ENCODE results near the gene SMC6.

Gene SMC6

DNA sequence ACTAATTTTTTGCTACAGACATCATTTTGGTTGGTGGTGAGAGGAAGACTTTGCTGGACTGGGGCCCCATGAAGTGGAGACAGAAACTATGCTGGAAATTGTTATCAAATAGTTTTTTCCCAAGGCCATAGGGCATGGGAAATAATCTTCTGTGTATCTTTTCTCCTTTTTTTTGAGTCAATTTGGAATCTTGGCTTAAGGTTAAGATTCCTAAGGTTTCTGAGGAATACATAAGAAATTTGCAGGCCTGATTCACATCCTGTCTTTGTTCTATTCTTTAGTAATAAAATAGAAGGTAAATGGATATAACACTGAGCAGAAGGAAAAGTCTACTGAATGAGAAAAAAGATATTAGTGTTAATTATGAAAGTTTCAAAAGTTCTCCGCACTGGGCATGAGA is 16.6 kb downstream of the SMC6 start:
- no peak overlapping the region for H3K4me3 ChIP-seq (ENCODE audit: insufficient read length, low read depth)
- TF ChIP-seq YY1 (IDR thresholded peaks at IDR 0.05; ENCODE audit: insufficient read depth, insufficient read length) = no peak
- no peak for TF ChIP-seq ZNF274 (IDR thresholded peaks at IDR 0.05; ENCODE audit: low read depth, low read length)
- TF ChIP-seq SUZ12 (IDR thresholded peaks at IDR 0.05; ENCODE audit: extremely low read depth, insufficient read depth, insufficient read length) = no peak
- no peak overlapping the region for H3K9ac ChIP-seq (ENCODE audit: insufficient read length, low read depth)
- H3K27me3 ChIP-seq (ENCODE audit: insufficient read depth, insufficient read length) = no peaks in the 10 kb centered on the region
- no peaks in the 10 kb centered on the region for H3K9me3 ChIP-seq (ENCODE audit: insufficient read depth, low read length)
- H3K4me1 ChIP-seq (ENCODE audit: insufficient read depth, insufficient read length) = no peaks in the 10 kb centered on the region
- peaks cover 76% of the 10 kb centered on the region for H3K36me3 ChIP-seq (ENCODE audit: insufficient read depth, insufficient read length, low read length)
- DNase-seq (ENCODE audit: low read depth, low spot score) = no peak

DNA sequence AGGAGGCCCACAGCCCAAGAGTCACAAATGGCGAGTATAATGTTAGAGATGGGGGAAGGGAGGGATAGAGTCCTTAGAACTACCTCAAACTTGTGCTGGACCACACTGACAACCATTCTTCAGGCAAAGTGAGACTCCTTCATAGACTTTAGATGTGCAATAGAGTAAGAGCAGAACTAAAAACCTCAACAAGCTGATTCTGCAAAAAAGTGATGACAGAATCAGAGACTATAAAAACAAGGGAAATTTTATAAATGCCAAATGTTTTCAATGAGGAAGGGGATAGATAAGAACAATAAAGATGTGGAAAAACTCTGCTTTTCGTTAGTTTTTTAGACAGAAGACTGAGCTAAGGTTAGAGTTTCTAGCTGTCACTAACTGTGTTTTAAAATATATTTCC is 17.7 kb downstream of the SMC6 start:
- Histone ChIP-seq H3K9ac (ENCODE audit: insufficient read length, low read depth) (no peak overlapping the region), H3K27me3 (ENCODE audit: insufficient read depth, insufficient read length) (no peaks in the 10 kb centered on the region), H3K36me3 (ENCODE audit: insufficient read depth, insufficient read length, low read length) (peaks cover 77% of the 10 kb centered on the region)

DNA sequence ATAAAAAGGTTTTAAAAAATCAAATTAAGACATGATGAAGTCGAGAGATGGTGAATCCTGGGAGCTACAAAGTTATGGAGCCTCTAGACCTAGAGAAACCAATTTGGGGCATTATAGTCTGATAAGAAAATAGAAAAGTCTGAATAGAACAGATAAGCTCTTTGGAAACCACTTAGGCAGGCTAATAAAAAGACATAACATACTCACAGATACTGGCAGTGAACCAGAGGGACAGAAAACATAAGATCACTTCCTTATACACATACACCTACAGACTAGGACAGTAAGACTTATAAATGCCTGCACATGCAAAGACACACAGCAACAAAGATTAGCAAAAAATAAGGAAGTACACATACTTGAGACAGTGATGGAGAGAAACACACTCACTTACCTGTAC is 20.0 kb downstream of the SMC6 start:
- no peaks in the 10 kb centered on the region for H3K4me1 ChIP-seq (ENCODE audit: insufficient read depth, insufficient read length)
- H3K27me3 ChIP-seq (ENCODE audit: insufficient read depth, insufficient read length) = no peaks in the 10 kb centered on the region
- no peak for TF ChIP-seq ZNF274 (IDR thresholded peaks at IDR 0.05; ENCODE audit: low read depth, low read length)
- TF ChIP-seq YY1 (IDR thresholded peaks at IDR 0.05; ENCODE audit: insufficient read depth, insufficient read length) = no peak
- no peak for TF ChIP-seq SUZ12 (IDR thresholded peaks at IDR 0.05; ENCODE audit: extremely low read depth, insufficient read depth, insufficient read length)
- no peaks in the 10 kb centered on the region for H3K9me3 ChIP-seq (ENCODE audit: insufficient read depth, low read length)
- no peak for DNase-seq (ENCODE audit: low read depth, low spot score)
- H3K36me3 ChIP-seq (ENCODE audit: insufficient read depth, insufficient read length, low read length) = peaks cover 82% of the 10 kb centered on the region
- no peak overlapping the region for H3K4me3 ChIP-seq (ENCODE audit: insufficient read length, low read depth)
- no peak overlapping the region for H3K9ac ChIP-seq (ENCODE audit: insufficient read length, low read depth)

More for the DNA sequence above, 17.7 kb downstream of the SMC6 start:
- Histone ChIP-seq H3K9me3 (ENCODE audit: insufficient read depth, low read length) (no peaks in the 10 kb centered on the region), H3K4me1 (ENCODE audit: insufficient read depth, insufficient read length) (no peaks in the 10 kb centered on the region), H3K4me3 (ENCODE audit: insufficient read length, low read depth) (no peak overlapping the region)
- TF ChIP-seq ZNF274 (IDR thresholded peaks at IDR 0.05; ENCODE audit: low read depth, low read length) (no peak), SUZ12 (IDR thresholded peaks at IDR 0.05; ENCODE audit: extremely low read depth, insufficient read depth, insufficient read length) (no peak), YY1 (IDR thresholded peaks at IDR 0.05; ENCODE audit: insufficient read depth, insufficient read length) (no peak)
- DNase-seq (ENCODE audit: low read depth, low spot score) = no peak

DNA sequence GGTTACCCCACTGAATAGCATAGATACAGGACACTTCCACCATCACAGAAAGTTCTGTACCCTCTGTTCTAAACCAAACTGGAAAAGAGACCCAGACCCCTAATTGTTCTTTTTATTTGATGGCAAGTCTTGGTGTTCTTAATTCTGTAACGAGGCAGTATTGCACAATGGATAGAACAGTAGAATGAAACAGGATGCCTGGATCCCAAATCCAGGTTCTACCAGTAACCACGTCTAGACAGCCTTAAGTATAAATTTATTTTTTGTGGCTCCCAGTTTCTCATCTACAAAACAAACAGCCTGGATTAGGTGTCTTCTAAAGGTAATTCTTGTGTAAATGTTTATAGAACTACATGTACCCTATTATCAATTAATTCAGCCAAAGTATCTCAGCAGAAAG is 23.7 kb downstream of the SMC6 start:
- Histone ChIP-seq H3K36me3 (ENCODE audit: insufficient read depth, insufficient read length, low read length) (peaks cover 74% of the 10 kb centered on the region), H3K9me3 (ENCODE audit: insufficient read depth, low read length) (no peaks in the 10 kb centered on the region), H3K9ac (ENCODE audit: insufficient read length, low read depth) (no peak overlapping the region), H3K27me3 (ENCODE audit: insufficient read depth, insufficient read length) (no peaks in the 10 kb centered on the region), H3K4me3 (ENCODE audit: insufficient read length, low read depth) (no peak overlapping the region), H3K4me1 (ENCODE audit: insufficient read depth, insufficient read length) (no peaks in the 10 kb centered on the region)
- DNase-seq (ENCODE audit: low read depth, low spot score) = no peak
- TF ChIP-seq YY1 (IDR thresholded peaks at IDR 0.05; ENCODE audit: insufficient read depth, insufficient read length) = no peak
- TF ChIP-seq ZNF274 (IDR thresholded peaks at IDR 0.05; ENCODE audit: low read depth, low read length) = no peak
- TF ChIP-seq SUZ12 (IDR thresholded peaks at IDR 0.05; ENCODE audit: extremely low read depth, insufficient read depth, insufficient read length) = no peak

DNA sequence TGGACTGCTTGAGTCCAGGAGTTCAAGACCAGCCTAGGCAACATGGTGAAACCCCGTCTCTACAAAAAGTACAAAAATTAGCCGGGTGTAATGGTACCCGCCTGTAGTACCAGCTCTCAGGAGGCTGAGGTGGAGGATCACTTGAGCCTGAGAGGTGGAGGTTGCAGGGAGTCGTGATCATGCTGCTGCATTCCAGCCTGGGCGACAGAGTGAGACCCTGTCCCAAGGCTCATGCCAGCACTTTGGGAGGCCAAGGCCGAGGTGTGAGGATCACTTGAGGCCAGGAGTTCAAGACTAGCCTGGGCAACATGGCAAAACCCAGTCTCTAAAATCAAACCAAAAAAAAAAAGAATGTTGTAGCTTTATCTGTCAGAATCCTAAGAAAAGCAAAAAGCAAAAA is 25.4 kb downstream of the SMC6 start:
- Histone ChIP-seq H3K36me3 (ENCODE audit: insufficient read depth, insufficient read length, low read length) (peaks cover 72% of the 10 kb centered on the region), H3K27me3 (ENCODE audit: insufficient read depth, insufficient read length) (no peaks in the 10 kb centered on the region), H3K4me1 (ENCODE audit: insufficient read depth, insufficient read length) (no peaks in the 10 kb centered on the region), H3K4me3 (ENCODE audit: insufficient read length, low read depth) (no peak overlapping the region), H3K9me3 (ENCODE audit: insufficient read depth, low read length) (no peaks in the 10 kb centered on the region), H3K9ac (ENCODE audit: insufficient read length, low read depth) (no peak overlapping the region)
- no peak for DNase-seq (ENCODE audit: low read depth, low spot score)
- no peak for TF ChIP-seq SUZ12 (IDR thresholded peaks at IDR 0.05; ENCODE audit: extremely low read depth, insufficient read depth, insufficient read length)
- no peak for TF ChIP-seq ZNF274 (IDR thresholded peaks at IDR 0.05; ENCODE audit: low read depth, low read length)
- no peak for TF ChIP-seq YY1 (IDR thresholded peaks at IDR 0.05; ENCODE audit: insufficient read depth, insufficient read length)

DNA sequence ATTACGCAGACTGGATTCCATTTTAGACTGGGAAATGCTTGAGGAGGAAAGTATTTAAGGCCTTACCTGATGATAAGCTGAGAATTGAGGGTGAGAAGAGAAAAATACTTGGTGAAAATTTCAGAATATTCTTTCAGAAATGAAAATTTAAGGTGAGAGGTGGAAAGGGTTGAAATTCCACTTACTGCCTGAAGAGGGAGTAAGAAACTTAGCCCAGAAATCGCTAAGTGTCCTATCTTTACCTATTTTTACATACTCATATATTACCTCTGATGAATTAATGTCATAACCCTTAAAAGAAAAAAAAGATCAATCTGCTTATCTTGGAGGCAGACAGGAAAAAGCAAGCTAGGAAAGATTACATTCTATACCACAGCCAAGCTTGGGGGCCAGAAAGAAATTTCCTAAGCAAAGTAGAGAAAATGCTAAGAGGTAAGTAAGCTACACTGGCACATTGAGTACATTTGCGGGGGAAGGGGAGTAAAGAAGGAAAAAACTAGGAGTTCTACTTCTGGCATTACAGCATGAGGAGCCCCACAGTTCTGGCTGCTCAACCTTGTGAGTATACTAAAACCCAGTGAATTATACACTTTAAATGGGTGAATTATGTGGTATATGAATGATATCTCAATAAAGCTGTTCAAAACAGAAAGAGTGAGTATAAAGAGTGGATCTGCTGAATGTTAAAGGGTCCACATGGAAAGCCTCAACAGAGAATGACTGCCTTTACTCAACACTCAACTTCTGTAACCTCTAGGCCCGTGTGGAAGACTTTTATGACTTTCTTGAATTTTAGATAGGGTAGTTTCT is 33.8 kb downstream of the SMC6 start:
- H3K4me3 ChIP-seq (ENCODE audit: insufficient read length, low read depth) = no peak overlapping the region
- peaks cover 79% of the 10 kb centered on the region for H3K36me3 ChIP-seq (ENCODE audit: insufficient read depth, insufficient read length, low read length)
- DNase-seq (ENCODE audit: low read depth, low spot score) = no peak
- H3K4me1 ChIP-seq (ENCODE audit: insufficient read depth, insufficient read length) = no peaks in the 10 kb centered on the region
- no peak for TF ChIP-seq SUZ12 (IDR thresholded peaks at IDR 0.05; ENCODE audit: extremely low read depth, insufficient read depth, insufficient read length)
- no peak for TF ChIP-seq YY1 (IDR thresholded peaks at IDR 0.05; ENCODE audit: insufficient read depth, insufficient read length)
- TF ChIP-seq ZNF274 (IDR thresholded peaks at IDR 0.05; ENCODE audit: low read depth, low read length) = no peak
- no peaks in the 10 kb centered on the region for H3K9me3 ChIP-seq (ENCODE audit: insufficient read depth, low read length)
- no peak overlapping the region for H3K9ac ChIP-seq (ENCODE audit: insufficient read length, low read depth)
- no peaks in the 10 kb centered on the region for H3K27me3 ChIP-seq (ENCODE audit: insufficient read depth, insufficient read length)

DNA sequence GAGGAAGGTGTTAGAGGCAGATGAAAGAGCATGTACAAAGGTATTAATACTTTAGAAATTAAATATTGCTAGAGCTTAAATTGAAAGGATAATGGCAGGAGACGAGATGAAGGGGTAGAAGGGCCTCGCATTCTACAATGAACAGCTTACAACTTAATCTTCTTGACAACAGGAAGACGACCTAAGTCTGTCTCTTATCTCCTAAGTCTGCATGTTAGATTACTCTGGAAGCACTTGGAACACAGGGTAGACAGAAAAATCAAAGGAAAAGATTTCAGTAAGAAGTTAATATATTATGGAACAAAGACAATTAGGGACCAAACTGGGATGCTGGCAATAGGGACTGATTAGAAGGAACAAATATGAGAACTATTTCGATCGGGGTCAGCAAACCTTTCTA is 34.9 kb downstream of the SMC6 start:
- TF ChIP-seq ZNF274 (IDR thresholded peaks at IDR 0.05; ENCODE audit: low read depth, low read length) (no peak), YY1 (IDR thresholded peaks at IDR 0.05; ENCODE audit: insufficient read depth, insufficient read length) (no peak), SUZ12 (IDR thresholded peaks at IDR 0.05; ENCODE audit: extremely low read depth, insufficient read depth, insufficient read length) (no peak)
- Histone ChIP-seq H3K4me1 (ENCODE audit: insufficient read depth, insufficient read length) (no peaks in the 10 kb centered on the region), H3K36me3 (ENCODE audit: insufficient read depth, insufficient read length, low read length) (peaks cover 80% of the 10 kb centered on the region)

More for the DNA sequence above, 34.9 kb downstream of the SMC6 start:
- Histone ChIP-seq H3K9ac (ENCODE audit: insufficient read length, low read depth) (no peak overlapping the region), H3K27me3 (ENCODE audit: insufficient read depth, insufficient read length) (no peaks in the 10 kb centered on the region), H3K9me3 (ENCODE audit: insufficient read depth, low read length) (no peaks in the 10 kb centered on the region), H3K4me3 (ENCODE audit: insufficient read length, low read depth) (no peak overlapping the region)
- no peak for DNase-seq (ENCODE audit: low read depth, low spot score)
